GM19035 (cell line): ENCODE data around the gene P3R3URF.
"Not testable (repeated sequence)": the region's sequence is repeated elsewhere in the genome, so short reads cannot be mapped to it uniquely, and the experiment has no call there.

Experiments used
- ATAC-seq: cut with Tn5 transposase; IDR thresholded peaks from one replicate; pipeline ENCODE4 v1.9.1; 2021; ENCODE audit not compliant: unreplicated experiment

The P3R3URF gene

GRCh38 chr1:46176211-46176865 is at the start of gene P3R3URF:
TSS of gene P3R3URF (minus strand) at chr1:46176488. CDS start at chr1:46176471, 17 bp downstream.
- ATAC-seq: no peak

DNA sequence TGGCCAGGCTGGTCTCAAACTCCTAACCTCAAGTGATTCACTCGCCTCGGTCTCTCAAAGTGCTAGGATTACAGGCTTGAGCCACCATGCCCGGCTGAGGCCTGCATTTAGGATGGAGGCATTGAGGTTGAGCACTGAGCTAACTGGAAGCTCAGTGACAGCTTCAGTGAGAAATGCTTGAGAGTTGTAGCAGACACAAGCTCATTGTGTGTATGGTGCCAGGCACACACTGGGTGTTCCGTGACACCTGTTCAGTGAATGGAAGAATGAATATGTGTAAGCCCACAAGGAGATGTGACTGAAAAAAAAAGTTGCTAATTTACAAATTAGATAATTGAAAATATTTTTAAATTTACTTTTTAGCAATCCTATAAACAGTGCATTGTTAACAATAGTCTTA is 48.7 kb upstream of the P3R3URF start:
- ATAC-seq: no peak

GRCh38 chr1:46223472-46223943 is 47.2 kb upstream of the P3R3URF start:
- peak; percentile 73 for ATAC-seq

GRCh38 chr1:46223055-46223454 is 46.8 kb upstream of the P3R3URF start:
- ATAC-seq: not testable (repeated sequence)

GRCh38 chr1:46221749-46222148 is 45.5 kb upstream of the P3R3URF start:
- ATAC-seq: no peak

DNA sequence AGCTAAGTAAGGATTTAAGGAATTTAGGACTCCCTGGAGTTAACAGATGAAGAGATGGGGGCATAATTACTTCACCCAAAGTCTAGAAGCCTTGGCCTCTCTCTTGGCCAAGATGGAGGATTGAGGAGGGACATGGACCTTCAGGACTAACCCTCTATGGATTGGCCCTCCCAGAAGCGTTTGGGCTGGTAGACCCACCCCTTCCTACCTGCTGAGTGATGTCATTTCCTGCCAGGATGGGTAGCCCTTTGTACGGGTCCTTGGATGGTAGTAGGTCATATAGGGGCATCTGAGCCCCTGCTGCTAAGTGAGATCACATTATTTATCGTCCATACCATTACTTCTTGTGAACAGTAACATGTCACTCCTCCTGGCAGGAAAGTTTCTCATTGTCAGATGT is 44.5 kb upstream of the P3R3URF start:
- no peak for ATAC-seq

DNA sequence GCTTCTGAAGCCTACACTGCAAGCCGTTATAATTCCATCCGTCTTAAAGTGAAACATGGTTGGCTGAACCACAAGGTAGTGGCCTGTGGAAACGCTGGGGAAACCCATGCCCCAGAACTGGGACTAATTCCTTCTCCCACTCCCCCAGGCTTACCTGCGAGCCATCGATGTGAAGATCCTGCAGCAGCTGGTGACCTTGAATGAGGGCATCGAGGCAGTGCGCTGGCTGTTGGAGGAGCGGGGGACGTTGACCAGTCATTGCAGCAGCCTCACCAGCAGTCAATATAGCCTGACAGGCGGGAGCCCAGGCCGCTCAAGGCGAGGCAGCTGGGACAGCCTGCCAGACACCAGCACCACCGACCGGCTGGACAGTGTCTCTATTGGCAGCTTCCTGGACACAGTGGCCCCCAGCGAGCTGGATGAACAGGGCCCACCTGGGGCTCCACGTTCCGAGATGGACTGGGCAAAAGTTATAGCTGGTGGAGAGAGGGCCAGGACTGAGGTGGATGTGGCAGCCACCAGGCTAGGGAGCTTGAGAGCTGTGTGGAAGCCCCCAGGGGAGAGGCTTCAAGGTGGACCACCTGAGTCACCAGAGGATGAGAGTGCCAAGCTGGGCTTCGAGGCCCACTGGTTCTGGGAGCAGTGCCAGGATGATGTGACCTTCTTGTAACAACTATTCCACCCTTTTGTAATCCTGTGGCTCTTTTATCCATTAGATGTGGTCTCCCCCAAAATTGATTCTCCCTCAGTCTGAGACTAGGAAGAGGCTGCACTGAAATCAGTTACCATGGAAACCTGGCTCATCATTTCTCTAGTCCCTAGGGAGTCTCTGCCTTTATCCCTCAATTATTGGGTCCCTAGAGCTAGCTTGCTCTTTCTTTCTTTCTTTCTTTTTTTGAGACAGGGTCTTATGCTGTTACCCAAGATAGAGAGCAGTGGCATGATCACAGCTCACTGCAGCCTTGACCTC is 43.5 kb upstream of the P3R3URF start:
- ATAC-seq: no peak

DNA sequence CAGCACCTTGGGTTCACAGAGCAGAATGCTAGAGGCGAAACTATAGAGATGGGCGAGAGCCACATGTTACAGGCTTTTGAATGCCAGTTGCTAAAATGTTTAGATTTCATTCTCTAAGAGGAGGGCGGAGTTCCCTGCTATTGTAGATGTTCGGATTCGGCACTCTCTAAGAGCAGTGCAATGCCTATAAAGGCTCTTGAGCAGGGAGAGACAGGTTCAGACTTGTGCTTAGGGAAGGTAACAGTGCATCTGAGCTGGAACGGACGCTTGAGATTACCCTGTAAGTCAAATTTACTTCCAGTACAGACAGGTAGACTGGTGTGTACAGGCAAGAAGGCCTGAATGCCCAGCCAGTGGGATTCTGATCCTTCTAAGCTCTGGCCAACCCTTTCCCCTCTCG is 42.2 kb upstream of the P3R3URF start:
- ATAC-seq: no peak

- ATAC-seq: no peak
Measured at GRCh38 chr1:46215504-46215903, 39.2 kb upstream of the P3R3URF start.

DNA sequence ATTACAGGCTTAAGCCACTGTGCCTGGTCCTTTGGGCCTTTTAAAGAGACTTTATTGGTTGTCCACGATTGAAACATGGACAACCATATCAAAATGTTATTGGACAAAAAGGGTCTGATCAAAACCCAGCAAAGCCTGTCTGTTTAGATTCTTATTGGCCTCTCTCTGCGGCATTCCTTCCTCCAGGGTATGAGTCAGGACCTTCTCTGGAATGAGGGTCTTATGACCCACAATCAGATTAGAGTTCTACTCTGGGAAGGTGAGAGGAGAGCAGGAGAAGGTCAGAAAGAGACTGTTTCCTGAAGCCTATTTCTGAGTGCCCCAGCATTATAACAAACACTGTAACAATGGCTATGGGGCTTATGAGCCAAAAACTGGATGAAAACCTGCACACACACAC is 34.8 kb upstream of the P3R3URF start:
- ATAC-seq: no peak

DNA sequence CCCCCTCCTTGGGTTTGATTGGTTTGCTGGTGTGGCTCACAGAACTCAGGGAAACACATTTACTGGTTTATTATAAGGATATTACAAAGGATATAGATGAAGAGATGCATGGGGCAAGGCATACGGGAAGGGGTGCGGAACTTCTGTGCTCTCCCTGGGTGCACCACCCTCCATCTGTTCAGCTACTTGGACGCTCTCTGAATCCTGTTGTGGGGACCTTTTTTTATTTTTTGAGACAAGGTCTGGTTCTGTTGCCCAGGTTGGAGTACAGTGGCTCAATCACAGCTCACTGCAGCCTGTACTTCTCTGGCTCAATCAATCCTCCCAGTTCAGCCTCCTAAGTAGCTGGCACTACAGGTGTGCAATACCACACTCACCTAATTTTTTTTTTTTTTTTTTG is 34.3 kb upstream of the P3R3URF start:
- no peak for ATAC-seq

DNA sequence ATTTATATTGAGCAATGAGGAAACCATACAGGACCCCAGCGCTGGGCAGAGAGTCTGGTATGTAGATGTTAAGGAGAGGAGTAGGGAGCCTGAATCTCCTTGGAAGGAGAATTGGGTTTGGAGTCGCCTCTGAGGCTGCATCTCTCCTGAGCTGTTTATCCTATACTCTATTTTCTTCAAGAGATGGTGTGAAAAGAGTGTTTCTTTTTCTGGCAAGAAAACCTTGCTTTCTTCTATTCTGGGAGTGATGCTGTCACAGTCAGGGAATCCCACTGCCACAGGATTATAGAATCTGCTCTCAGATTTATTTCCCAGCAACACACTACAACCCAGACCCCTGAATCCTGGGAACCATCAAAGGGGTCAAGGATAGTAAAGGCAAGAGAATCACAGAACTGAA is 30.1 kb upstream of the P3R3URF start:
- no peak for ATAC-seq

DNA sequence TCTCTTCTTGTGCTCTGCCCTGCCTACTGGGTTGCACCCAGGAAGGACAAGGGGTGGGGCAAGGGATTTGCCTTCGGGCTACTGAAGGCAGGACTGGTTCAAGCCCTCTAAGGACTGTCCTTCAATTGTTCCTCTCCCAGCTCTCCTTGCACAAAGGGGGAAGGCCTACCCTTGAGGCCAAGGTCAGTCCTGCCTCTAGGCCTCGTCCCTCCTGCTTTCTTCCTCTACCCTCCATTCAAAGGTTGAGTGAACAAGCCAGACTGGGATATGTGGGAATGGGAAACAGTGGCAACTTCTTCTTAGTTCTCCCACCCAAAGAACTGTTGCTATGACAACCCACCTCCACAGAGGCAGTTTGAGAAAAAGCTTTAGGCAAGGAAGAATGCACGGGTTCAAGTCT is 29.5 kb upstream of the P3R3URF start:
- ATAC-seq: no peak

GRCh38 chr1:46205141-46205540 is 28.9 kb upstream of the P3R3URF start:
- no peak for ATAC-seq

DNA sequence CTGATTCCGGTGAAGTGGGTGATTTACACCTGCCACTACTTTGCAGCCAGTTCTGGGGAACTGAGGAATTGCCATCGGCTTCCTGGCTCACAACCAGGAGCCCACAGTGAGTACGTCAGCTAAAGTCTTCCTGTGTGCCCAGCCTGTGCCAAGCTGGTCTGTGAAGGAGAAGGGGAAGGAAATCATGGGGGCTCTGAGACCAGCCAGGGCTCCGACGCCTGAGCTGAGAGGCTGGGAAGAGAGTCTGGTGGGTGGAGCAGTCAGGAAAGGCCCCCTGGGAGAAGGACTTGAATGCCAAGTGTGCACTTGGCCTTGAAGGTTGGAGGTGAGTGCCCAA is 28.1 kb upstream of the P3R3URF start:
- ATAC-seq: no peak

GRCh38 chr1:46203738-46204405 is 27.6 kb upstream of the P3R3URF start:
- ATAC-seq: no peak

DNA sequence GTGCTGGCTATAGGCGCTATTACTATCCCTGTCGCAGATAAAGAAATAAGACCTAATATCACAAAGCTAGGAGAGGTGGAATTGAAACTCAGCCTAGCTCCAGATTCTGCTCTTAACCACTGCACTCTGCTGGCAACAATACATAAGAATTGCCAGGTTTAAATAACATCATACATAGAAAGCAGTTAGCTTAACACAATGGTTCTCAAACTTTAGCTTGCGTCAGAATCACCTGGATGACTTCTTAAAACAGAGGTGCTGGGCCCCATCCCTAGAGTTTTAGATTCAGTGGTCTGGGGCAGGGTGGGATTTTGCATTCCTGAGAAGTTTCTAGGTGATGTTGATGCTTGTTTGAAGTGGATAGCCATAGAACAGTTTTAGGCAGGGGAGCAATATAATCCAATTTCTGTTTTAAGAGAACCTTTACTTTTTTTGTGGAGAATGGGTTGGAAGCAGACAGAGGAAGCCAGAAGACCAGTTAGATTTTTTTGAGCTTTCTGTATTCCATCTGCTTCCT is 23.0 kb upstream of the P3R3URF start:
- ATAC-seq: no peak

GRCh38 chr1:46197964-46198811 is 21.9 kb upstream of the P3R3URF start, which contains the start of gene POMGNT1:
TSS of gene POMGNT1 (minus strand) at chr1:46198434. CDS start at chr1:46197821, 613 bp downstream.
- ATAC-seq: peak; percentile 81

DNA sequence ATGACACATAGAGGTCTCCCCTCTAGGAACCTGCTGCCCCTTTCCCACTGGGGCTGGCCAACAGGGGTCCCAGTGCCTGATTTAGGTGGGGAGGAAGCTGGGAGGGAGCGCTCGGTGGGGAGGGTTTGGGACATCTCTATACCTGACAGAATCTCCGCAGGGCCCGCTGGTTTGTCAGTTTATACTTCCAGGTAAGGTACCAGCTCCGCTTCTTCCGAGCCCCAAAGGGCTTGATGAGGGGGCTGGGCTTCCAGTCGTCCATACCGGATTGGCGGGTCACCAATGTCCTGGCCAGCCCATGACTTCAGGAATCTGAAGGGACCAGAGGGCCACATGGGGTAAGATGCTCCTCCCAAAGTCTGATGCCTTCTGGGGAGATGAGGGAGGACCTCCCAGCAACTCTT is 21.3 kb upstream of the P3R3URF start:
- no peak for ATAC-seq

DNA sequence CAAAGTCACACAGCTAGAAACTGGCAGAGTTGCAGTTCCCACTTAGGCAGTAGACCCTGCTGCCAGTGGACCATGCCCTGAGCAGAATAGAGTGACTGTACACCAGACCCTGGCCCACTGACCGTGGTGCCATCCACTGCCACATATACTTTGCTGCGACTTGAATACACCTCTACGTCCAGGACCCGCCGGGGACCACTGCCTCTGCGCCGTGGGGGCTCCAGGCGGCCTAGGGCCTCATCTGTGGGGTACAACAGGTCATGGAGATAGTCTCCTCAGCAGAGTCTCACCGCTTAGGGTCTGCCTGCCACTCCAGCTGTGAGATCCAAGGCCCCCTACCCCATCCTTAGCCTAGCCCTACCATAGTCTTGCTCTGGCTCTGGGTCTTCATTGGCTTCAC is 20.3 kb upstream of the P3R3URF start:
- no peak for ATAC-seq
